GM19023 (cell line): ENCODE measurements around the gene CALML4.
"Not testable (repeated sequence)": the region's sequence is repeated elsewhere in the genome, so short reads cannot be mapped to it uniquely, and the experiment has no call there.

Experiments
- ATAC-seq: cut with Tn5 transposase; IDR thresholded peaks from one replicate; pipeline ENCODE4 v1.9.1; 2021; ENCODE audit warnings: mild to moderate bottlenecking, moderate library complexity; ENCODE audit not compliant: unreplicated experiment

CALML4 gene

DNA sequence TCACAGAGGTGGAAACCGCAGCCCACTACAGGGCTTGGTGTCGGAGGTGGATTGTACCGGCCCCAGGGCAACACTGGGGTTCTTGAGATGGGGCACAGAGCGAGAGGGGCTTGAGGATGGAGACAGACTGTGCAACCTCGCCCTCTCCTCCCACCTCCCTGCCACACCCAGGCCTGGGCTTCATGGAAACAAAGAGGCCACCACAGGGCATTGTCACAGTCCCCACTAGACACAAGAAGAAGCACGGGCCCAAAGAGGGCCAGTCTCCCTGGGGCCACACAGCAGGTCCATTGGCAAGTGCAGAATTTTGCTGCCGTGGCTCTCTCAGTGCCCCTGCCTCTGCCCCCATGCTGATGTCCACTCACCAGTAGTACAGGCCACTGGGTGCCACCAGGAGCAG, 4.1 kb upstream of the CALML4 start:
- ATAC-seq = no peak

DNA sequence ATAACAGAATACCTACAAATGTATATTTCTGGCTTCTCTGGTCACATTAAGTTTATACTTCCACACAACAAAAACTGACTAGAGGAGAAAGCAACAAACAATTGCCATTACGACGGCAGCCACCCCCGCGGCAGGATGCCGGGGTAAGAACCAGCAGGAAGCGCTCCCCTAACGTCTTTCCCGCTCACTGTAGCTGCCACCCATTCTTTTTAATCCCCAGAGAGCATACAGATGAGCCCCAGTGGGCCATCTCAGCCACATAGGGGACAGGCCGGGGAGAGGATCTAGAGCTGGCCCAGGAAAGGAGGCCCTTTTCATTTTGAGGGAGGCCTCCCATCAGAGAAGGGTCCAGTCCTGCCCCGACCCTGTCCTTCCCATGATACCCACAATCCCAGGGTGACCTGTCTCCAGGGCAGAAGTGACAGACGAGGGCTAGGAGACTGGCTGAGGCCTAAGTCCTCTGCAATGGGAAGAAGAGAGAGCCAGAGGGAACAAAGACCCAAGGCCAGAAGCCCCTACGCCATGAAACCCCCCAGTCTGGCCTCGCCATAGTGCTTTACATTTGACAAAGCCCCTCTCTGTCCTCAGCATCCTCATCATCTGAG, 3.6 kb upstream of the CALML4 start:
- ATAC-seq = no peak

DNA sequence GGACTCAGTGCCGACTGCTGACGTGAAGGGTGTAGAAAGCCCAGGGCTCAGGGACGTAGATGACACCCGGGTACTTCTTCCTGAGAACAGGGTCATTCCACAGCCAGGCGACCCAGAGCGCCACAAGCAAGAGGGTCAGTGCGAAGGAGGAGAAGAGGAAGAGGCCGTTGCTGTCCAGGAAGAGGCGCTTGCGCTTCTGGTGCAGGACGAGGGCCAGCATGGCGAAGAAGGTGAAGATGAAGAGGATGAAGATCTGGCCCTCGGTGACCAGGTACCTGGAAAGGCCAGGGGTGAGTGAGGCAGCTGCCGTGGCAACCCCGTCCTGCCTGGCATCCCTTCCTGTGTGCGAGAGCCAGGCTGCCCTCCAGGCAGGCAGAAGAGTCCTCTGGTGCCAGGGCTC, 3.0 kb upstream of the CALML4 start:
- ATAC-seq = no peak

DNA sequence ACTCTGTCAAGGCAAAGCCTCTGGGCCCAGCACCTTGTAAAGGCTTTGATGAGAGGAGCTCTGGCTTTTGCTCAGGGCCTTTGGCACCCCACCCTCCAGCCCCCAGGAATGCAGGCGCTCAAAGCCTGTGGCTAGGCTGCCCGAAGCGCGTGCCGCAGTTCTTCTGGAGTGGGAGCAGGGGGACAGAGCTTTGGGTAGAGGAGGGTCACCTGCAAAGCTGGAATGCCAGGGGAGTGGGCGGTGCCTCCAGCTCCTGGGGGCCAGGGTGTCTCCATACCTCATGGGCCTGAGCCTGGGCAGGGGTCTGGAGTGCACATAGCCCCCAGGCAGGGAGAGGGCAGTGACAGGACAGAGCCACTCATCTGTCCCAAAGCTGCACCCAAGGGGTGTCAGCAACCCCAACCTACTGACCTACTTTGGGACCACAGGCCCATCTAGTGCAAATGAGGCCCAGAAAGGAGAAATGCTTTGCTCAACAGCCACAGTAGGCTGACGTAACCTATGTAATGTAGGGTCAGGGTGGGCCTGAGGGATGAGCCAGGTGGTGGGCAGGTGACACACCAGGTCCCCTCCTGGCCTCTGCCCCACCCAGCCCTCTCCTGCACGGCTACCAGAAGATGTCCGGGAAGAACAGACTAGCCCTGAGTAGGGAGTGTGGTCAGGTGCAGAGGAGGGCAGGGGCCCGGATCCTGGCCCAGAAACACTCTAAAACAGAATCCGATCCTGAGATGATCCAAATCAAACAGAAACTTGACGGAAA, 2.2 kb upstream of the CALML4 start:
- no peak for ATAC-seq

DNA sequence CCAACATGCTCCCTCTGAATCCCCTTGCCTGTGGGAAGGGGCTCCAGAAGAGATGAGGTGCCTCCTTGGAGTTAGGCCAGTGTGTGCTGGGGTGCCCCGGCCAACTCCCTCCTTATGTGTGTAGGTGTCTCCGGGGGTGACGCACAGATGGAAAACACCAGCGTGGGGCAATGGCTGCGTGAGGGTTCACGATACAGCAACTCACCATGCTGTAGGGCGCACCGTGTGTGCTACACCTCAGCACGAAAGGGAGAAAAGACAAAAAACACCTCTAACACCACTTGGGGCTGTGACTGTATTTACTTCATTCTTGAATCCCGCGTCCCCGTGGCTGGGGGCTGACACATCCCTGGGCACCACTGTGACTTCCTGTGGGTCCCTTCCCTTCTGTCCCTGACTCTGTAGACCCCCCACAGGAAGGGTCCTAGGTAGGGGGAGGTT, 1.6 kb upstream of the CALML4 start:
- ATAC-seq = no peak

DNA sequence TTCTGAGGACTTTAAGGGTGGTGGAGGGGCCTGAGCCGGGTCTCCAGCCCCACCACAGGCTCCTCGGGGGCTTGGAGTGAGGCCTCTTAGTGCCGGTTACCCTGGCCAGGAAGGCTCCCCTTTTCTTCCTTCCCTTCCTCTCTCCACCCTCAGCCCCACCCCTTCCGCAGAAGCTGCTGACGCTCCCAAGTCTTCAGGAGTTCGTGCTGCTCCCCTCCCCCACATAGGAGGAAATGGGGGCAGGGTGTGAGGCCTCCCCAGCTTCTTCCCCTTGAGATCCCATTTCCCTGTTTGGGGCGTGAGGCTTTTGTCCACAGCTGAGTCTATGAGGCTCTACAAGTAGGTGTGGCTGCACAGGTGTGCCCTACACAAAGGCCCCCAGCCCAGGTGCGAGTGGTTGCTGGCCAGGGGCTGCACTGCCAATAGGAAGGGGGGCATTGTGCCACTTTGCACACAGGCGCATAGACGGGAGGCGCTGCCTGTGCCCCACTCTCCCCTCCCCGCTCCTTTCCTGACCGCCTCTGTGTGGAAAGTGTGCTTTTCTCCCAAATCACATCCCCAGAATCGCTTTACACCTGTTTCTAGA, 915 bp upstream of the CALML4 start:
- ATAC-seq = no peak

DNA sequence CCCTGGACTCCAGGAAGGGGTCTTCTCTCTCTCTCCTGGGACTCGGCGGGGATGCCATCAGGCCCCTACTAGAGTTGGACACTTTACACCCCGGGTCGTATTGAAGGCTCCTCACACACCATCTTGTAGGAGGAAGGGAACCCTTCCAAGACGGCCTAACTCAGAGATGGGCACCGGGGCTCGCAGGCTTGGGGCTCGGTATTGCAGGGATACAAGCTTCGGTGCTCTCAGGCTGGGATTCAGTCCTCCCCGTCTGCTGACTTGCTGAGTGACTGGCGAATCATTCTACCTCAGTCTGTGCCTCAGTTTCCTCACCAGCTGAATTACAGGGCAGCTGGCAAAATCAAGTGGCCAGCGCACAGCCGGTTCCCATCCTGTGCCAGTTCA, 419 bp upstream of the CALML4 start:
- ATAC-seq = no peak

DNA sequence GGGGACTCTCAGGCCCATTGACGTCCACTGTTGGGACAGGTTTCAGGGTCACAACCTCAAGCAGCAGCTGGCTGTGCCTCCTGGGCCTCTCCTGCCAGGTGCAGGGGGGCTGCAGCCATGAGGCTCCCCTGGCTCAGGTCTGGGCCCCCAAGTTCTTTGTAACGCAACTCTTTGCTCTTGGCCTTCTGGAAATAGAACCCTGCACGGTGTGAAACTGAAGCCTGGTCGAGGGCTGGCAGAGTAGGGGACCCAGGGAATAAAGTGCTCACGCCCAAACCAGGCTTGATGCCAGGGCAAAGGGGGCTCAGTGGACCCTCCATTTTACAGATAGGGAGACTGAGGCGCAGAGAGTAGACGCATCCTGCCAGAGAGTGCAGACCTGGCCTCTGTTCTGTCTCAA, 771 bp downstream of the CALML4 start:
- ATAC-seq = no peak

DNA sequence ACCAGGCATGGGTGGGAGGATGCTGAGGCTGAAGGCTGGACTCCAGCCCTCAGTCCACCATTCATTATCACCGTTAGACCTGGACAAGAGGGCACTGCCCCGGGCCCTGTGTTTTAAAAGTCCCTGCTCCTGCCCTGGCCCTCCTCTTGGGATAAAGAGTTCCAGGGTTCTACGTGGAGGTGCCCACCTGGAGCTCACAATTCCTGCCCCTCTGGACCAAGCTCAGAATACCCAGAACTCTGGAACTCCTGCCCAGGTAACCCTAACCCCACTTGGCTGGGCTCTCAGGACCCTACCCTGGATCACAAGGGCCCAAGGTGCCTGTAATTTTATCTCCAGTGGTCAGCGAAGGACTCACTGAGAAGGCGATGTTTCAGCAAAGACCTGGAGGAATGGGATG, 1.2 kb downstream of the CALML4 start:
- no peak for ATAC-seq

DNA sequence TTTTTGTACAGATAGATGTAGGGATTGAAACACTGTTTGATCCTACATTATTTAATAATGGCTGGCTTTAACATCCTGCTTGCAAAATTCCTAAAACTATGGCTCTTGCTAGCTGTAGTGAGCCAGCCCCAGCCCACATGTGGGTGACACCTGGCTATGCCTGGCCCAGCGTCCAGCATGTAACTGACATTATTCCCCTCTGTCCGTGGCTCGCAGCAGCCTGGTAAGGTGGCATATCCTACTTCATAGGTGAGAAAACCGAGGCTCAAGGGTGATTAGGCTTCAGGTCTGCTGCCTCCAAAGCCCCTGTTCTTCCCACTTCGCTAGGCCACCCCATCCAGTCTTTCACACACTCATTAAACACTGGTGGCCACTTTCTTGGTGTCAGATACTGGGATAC, 1.6 kb downstream of the CALML4 start:
- ATAC-seq = no peak

DNA sequence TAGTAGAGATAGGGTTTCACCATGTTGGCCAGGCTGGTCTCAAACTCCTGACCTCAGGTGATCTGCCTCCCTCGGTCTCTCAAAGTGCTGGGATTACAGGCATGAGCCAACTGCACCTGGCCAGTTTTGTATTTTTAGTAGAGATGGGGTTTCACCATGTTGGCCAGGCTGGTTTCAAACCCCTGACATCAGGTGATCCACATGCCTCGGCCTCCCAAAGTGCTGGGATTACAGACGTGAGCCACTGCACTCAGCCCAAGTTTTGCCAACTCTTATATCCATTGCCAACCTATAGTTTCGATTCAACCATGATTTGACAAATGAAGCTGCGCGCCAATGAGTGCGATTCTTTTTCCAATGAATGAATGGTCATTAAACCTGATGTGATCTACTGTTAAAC, 2.1 kb downstream of the CALML4 start:
- not testable (repeated sequence) for ATAC-seq

DNA sequence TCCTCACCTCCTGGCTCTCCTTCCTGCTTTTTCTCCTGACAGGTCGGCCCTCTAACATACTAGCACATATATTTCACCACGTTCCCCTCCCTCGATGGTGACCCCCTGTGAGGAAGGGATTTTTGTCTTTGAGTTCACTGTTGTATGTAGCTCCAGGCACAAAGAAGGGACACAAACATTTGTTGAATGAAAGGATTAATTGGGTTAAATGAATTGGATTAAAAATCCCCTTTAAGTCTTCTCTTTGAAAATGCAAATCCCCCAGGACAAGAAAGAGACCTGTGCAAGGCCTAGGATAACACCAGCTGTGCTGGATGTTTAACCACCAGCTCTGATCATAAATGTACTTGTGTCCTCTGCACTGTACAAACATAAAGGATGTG, 3.3 kb downstream of the CALML4 start:
- ATAC-seq = no peak

DNA sequence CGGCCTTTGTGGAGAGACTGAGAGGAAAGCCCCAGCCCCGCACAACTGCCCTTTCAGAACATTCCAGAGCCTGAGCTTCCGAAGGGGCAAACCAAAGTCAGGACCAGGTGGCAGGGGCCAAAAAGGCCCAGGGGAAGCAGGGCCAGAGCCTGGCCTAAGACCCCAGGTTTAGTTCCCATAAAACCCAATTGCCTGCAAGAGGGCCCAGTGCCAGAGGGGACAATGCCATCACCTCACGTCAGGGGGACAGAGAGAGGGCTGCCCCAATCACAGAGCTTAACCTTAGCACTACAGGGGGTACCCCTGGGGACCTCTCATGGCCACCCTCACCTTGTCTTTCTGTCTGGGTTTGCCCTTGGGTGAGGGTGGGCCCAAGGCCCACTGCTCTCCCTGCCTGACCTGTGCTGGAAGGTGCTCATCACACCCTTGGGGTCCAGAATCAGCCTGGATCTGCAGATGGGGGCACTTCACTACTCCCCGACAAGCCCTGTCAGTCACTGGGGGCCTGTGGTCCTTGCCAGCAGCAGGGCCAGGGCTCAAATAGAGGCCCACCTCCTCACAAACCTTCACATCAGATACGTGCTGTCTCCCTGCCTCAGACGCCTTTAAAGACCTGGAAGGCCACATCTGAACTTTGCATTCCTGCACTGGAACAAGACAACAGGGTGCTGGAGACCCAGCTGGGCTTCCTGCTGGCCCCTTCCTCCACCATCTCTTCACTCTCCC, 3.8 kb downstream of the CALML4 start:
- no peak for ATAC-seq

DNA sequence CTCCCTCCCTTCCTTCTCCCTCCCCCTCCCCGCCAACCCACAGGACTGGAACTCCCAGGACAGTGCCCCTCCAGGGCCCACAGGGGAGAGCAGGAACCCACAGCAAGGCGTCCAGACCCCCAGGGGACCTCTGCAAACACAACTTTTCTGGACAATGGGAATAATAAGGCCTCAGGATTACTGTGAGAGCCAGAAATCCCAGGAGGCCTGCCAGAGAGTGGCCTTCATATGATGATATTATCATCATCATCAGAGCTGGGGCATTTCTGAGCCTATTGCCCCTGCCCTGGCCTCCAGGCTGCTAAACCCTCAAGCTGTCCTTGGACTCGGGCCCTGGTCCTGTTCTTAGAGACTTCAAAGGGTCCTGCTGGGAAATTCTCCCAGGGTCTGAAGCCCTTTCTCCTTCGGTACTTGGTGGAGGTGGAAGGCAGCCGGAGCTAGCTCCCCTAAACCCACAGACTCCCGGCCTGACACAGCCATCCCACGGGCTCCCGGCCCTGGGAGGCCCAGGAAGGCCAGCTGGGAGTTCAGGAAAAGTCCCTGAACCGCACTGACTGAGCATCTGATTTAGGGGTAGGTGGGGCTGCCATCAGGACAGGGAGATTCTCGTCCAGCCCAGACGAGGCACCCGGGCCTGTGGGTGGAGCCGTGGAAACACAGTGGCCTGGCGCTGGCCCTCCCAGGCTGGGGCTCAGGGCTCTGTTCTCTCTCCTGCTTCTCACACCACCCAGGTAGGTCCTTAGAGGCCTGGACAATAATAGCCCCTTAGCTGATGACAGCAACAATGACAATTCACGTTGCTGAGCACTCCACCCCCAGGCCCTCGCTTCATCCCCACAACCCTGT, 4.9 kb downstream of the CALML4 start:
- ATAC-seq = no peak

DNA sequence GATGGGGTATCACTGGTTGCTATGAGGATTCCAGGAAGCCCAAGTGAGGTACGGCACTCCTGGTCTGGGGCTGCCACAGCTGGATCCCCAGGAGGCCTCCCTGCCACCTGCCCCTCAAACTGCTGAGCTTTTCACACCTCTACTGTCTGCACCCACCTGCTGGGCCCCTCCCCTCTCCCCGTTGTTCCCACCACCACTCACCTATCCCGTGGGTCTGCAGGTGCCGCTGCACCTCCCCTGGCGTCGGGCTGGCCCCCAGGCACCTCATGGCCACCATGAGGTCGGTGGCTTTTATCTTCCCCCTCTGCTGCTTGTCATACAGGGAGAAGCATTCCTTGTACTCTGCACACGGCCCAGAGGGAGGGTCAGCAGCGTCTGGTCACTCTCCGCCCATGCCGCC, 5.8 kb downstream of the CALML4 start:
- ATAC-seq = no peak

DNA sequence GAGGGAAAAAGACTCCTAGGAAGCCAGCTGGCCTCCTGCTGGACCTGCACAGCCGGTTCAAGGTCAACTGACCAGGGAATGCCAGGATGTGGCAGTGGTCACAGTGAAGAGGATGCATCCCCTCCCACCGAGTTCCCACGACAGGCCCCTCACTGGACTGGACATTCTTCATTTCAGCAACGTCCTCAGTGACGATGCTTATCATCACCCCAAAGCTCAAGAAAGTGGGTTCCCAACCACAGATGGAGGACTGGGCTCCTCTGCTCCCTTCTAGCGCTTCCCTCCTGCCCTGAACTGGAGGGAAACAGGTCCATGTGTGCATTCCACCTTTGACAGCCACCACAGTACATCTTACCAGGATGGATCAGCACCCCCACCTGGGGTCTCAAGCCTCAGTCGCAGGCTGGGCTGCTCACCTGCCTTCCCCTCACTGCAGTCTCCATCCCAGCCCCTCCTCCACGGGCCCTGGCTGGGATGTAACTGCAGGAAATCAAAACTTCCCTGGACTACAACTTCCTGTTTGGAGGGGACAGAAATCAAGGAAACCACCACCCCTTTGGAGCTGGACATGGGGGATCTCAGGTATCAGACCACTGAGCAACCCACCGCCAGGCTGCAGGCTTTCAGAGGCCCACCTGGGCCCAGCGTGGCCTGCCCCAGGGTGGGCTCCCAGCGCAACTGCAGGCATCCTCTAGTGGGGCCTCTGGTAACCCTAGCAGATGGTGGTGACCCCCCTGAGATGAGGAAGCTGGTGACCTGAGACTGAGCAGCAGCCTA, 7.3 kb downstream of the CALML4 start:
- no peak for ATAC-seq

DNA sequence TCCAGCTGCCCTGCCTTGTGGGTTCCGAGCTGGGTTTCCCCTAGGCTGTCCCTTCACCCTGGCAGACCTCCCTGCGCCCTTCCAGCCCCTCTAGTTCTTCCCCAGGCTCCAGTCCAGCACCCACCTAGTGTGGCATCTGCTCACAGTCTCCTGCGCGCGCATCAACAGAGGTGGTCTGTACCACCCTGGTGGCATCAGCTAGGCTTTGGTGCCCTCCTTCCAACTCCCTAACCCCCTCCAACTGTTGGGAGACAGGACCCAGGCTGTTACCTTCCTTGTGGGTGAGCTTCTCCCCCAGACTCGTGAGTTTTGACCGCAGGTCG, 8.0 kb downstream of the CALML4 start:
- no peak for ATAC-seq

DNA sequence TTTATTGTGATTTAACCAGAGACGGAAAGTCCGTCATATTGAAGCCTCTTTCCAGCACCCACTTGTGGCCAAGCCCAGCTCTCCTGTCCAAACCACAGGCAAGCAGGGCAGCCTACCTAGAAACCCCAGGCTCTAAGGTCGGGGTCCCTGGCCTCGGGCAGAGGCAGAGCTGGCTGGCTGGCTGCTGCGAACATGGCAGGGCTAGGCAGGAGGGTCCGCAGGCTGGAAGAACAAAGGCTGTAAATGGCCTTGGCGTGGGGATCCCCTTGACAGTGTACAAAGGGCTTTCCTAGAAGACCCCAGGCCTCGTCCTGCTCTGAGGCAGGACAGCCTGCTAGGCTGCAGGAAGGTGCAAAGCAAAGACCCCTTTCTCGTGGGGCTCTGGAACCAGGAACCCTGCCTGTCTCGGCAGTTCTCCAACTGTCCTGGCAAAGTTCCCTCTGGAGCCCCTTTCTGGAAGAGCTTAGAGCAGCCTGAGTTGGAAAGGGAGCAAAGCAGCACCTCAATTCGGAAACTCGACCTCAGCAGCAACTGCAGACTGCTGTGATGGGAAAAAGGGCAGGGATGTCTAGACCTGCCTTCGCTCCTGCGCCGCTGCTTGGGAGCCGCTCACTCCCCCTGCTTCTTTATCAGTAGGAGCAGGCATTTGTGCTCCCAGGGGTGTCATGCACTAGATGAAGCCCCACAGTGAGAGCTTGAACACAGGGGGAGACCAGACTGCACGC, 8.5 kb downstream of the CALML4 start:
- ATAC-seq = no peak

DNA sequence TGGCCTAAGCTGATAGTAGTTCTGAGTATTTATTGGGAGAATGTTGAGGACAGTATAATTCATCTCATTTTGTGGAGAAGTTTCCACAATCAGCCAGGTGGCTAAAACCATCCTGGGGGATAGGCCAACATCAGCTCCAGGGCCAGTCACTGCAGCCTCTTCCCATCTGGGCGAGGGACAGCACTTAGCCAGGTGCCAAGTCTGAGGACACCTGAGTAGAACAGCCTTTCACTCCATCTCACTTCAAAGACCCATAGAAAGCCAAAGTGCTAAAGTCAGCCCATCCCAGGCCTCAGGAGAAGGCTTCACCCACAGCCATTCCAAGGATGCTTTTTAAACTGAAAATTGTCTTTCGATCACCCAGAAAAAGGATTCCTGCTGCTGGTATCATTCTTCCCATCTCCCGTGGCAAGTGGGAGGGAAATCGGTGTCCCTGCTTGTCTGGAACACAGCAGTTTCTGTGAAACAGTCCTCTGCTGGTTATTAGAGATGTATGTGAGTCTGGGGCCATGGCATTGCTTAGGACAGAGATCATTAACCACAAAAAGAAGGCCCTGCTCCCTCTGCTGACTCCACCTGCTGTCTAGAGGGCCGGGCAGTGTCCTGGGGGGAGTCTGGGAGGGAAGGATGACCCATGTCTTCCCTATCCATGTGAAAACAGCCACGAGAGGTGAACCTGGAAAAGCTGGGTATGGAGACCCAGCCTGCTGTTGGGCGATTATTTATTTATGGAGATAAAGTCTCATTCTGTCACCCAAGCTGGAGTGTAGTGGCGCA, 9.6 kb downstream of the CALML4 start:
- ATAC-seq = no peak
